Bronchial epithelial cell (primary cell): ENCODE results near the gene NIPSNAP3A. TPM values are rescaled to one million over a fixed set of nuclear protein-coding genes. Genes with fewer than 3 reads are reported as not detected.

Experiments used
- DNase-seq: peaks from one replicate; pipeline ENCODE4 v3.0.0-alpha.2; 2010; ENCODE audit warnings: low read depth
- FAIRE-seq: peaks from 2 replicates; lab custom pipeline; 2011; peaks lifted over from hg19 to GRCh38; lab: Jason Lieb, UNC
- H3K27me3 ChIP-seq: 2 replicates; pipeline ENCODE4 v1.5.1; 2011; ENCODE audit warnings: low read length; ENCODE audit not compliant: control insufficient read depth, insufficient read depth
- H3K36me3 ChIP-seq: 2 replicates; pipeline ENCODE4 v1.5.1; 2011; ENCODE audit warnings: low read length; ENCODE audit not compliant: control insufficient read depth, insufficient read depth
- H3K4me3 ChIP-seq: 2 replicates; pipeline ENCODE4 v1.5.1; 2011; ENCODE audit warnings: mild to moderate bottlenecking, low read depth, low read length, control low read depth
- total RNA-seq: library from RNA; depleted of rRNA; stranded (reverse); fragments of >200 nt; gene quantifications from 2 replicates; pipeline ENCODE4 v1.2.1, GENCODE V29; 2014
- TF ChIP-seq, protein P1 (sequence below): IDR thresholded peaks from 2 replicates; pipeline ENCODE4 v1.5.1; 2011; ENCODE audit warnings: mild to moderate bottlenecking, moderate library complexity, low read length, control low read depth, inconsistent platforms; ENCODE audit not compliant: insufficient read depth, severe bottlenecking

Gene NIPSNAP3A
- total RNA-seq, 1 donor from 2014 or later, result 26.9 TPM

DNA sequence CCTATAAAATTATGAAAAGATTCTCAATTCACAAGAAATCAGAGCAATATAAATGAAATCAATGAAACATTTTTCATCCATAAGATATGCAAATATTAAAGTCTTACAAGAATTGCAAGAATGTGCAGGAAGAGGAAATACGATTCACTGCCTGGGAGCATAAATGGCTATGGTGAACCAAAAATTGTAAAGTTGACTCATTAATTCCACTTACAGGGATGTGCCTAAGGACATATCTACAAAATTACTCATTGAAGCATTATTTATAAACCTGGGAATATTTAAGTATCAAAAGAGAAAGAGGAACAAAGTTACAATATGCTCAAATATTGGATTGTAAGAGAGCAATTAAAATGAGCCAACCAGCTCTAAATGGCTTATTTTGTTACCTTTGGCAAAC, 6.9 kb upstream of the NIPSNAP3A start:
- FAIRE-seq, result no peak

GRCh38 chr9:104743376-104743985, 4.0 kb upstream of the NIPSNAP3A start:
- TF ChIP-seq, protein P1, sequence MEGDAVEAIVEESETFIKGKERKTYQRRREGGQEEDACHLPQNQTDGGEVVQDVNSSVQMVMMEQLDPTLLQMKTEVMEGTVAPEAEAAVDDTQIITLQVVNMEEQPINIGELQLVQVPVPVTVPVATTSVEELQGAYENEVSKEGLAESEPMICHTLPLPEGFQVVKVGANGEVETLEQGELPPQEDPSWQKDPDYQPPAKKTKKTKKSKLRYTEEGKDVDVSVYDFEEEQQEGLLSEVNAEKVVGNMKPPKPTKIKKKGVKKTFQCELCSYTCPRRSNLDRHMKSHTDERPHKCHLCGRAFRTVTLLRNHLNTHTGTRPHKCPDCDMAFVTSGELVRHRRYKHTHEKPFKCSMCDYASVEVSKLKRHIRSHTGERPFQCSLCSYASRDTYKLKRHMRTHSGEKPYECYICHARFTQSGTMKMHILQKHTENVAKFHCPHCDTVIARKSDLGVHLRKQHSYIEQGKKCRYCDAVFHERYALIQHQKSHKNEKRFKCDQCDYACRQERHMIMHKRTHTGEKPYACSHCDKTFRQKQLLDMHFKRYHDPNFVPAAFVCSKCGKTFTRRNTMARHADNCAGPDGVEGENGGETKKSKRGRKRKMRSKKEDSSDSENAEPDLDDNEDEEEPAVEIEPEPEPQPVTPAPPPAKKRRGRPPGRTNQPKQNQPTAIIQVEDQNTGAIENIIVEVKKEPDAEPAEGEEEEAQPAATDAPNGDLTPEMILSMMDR, result peak; percentile 49
- DNase-seq (peak; percentile 66), FAIRE-seq (no peak)
- Histone ChIP-seq H3K4me3 (no peak overlapping the region), H3K27me3 (no peaks in the 10 kb centered on the region), H3K36me3 (no peaks in the 10 kb centered on the region)

More for the DNA sequence above, 6.9 kb upstream of the NIPSNAP3A start:
- DNase-seq, result peak; percentile 78
- Histone ChIP-seq H3K36me3 (no peaks in the 10 kb centered on the region), H3K4me3 (no peak overlapping the region), H3K27me3 (no peaks in the 10 kb centered on the region)
- TF ChIP-seq, protein P1, result no peak

- TF ChIP-seq, protein P1, result no peak
- DNase-seq, result no peak
- Histone ChIP-seq H3K36me3 (no peaks in the 10 kb centered on the region), H3K27me3 (no peaks in the 10 kb centered on the region), H3K4me3 (no peak overlapping the region)
- FAIRE-seq, result no peak
Measured at GRCh38 chr9:104745852-104746251, 1.6 kb upstream of the NIPSNAP3A start.

- no peak for DNase-seq
- FAIRE-seq, result no peak
- Histone ChIP-seq H3K27me3 (no peaks in the 10 kb centered on the region), H3K4me3 (no peak overlapping the region), H3K36me3 (no peaks in the 10 kb centered on the region)
- TF ChIP-seq, protein P1, result no peak
Measured at GRCh38 chr9:104746285-104746684, 1.2 kb upstream of the NIPSNAP3A start.

GRCh38 chr9:104746798-104747197, 685 bp upstream of the NIPSNAP3A start:
- DNase-seq (no peak), FAIRE-seq (no peak)
- Histone ChIP-seq H3K27me3 (no peaks in the 10 kb centered on the region), H3K36me3 (no peaks in the 10 kb centered on the region), H3K4me3 (peak overlapping the region; percentile 79)
- TF ChIP-seq, protein P1, result no peak

GRCh38 chr9:104747245-104747564, 278 bp upstream of the NIPSNAP3A start:
- H3K36me3 ChIP-seq, result no peaks in the 10 kb centered on the region
- H3K4me3 ChIP-seq, result peak overlapping the region; percentile 79
- no peaks in the 10 kb centered on the region for H3K27me3 ChIP-seq
- TF ChIP-seq, protein P1, result no peak
- no peak for DNase-seq
- FAIRE-seq, result no peak
